ENCODE measurements around the gene TEAD2.
"Not testable (repeated sequence)": the region's sequence is repeated elsewhere in the genome, so short reads cannot be mapped to it uniquely, and the experiment has no call there.

Gene TEAD2

GRCh38 chr19:49380391-49380790 lies 18.2 kb upstream of the TEAD2 start:
- Histone ChIP-seq H3K9ac (ENCODE audit: low read length) (no peak overlapping the region), H3K9me3 (ENCODE audit: control insufficient read depth, insufficient read depth, low read depth, low read length) (peaks cover 9% of the 10 kb centered on the region), H3K4me1 (ENCODE audit: control insufficient read depth, insufficient read depth, low read length) (no peaks in the 10 kb centered on the region), H3K27ac (ENCODE audit: low read depth, low read length) (no peak overlapping the region), H3K36me3 (ENCODE audit: control insufficient read depth, insufficient read depth, low read length) (no peaks in the 10 kb centered on the region), H3K4me3 (ENCODE audit: low read depth, low read length) (no peak overlapping the region), H3K27me3 (ENCODE audit: control insufficient read depth, insufficient read depth, low read length) (no peaks in the 10 kb centered on the region)

GRCh38 chr19:49378512-49378911 lies 16.3 kb upstream of the TEAD2 start:
- no peak overlapping the region for H3K4me3 ChIP-seq (ENCODE audit: low read depth, low read length)
- 0 out of 2 replicates have a peak, but pooled peaks cover 2% of the 10 kb centered on the region for H3K4me1 ChIP-seq (ENCODE audit: control insufficient read depth, insufficient read depth, low read length)
- H3K27ac ChIP-seq (ENCODE audit: low read depth, low read length): no peak overlapping the region
- no peaks in the 10 kb centered on the region for H3K27me3 ChIP-seq (ENCODE audit: control insufficient read depth, insufficient read depth, low read length)
- no peak overlapping the region for H3K9ac ChIP-seq (ENCODE audit: low read length)
- H3K36me3 ChIP-seq (ENCODE audit: control insufficient read depth, insufficient read depth, low read length): no peaks in the 10 kb centered on the region
- H3K9me3 ChIP-seq (ENCODE audit: control insufficient read depth, insufficient read depth, low read depth, low read length): peaks cover 9% of the 10 kb centered on the region

- H3K9me3 ChIP-seq (ENCODE audit: control insufficient read depth, insufficient read depth, low read depth, low read length): peaks cover 9% of the 10 kb centered on the region
- H3K27me3 ChIP-seq (ENCODE audit: control insufficient read depth, insufficient read depth, low read length): no peaks in the 10 kb centered on the region
- no peak overlapping the region for H3K4me3 ChIP-seq (ENCODE audit: low read depth, low read length)
- no peak overlapping the region for H3K9ac ChIP-seq (ENCODE audit: low read length)
- H3K4me1 ChIP-seq (ENCODE audit: control insufficient read depth, insufficient read depth, low read length): 0 out of 2 replicates have a peak, but pooled peaks cover 2% of the 10 kb centered on the region
- H3K27ac ChIP-seq (ENCODE audit: low read depth, low read length): no peak overlapping the region
- no peaks in the 10 kb centered on the region for H3K36me3 ChIP-seq (ENCODE audit: control insufficient read depth, insufficient read depth, low read length)
Observed at GRCh38 chr19:49374665-49375434, 12.6 kb upstream of the TEAD2 start.

GRCh38 chr19:49373174-49373573 lies 11.0 kb upstream of the TEAD2 start:
- not testable (repeated sequence) for H3K4me1 ChIP-seq (ENCODE audit: control insufficient read depth, insufficient read depth, low read length); H3K36me3 ChIP-seq (ENCODE audit: control insufficient read depth, insufficient read depth, low read length); H3K27ac ChIP-seq (ENCODE audit: low read depth, low read length); H3K9ac ChIP-seq (ENCODE audit: low read length); H3K4me3 ChIP-seq (ENCODE audit: low read depth, low read length); H3K27me3 ChIP-seq (ENCODE audit: control insufficient read depth, insufficient read depth, low read length)
- peaks cover 22% of the 10 kb centered on the region for H3K9me3 ChIP-seq (ENCODE audit: control insufficient read depth, insufficient read depth, low read depth, low read length)

GRCh38 chr19:49371184-49371583 lies 9.0 kb upstream of the TEAD2 start:
- Histone ChIP-seq H3K27ac (ENCODE audit: low read depth, low read length) (no peak overlapping the region), H3K9ac (ENCODE audit: low read length) (no peak overlapping the region), H3K9me3 (ENCODE audit: control insufficient read depth, insufficient read depth, low read depth, low read length) (peaks cover 22% of the 10 kb centered on the region), H3K4me1 (ENCODE audit: control insufficient read depth, insufficient read depth, low read length) (0 out of 2 replicates have a peak, but pooled peaks cover 2% of the 10 kb centered on the region), H3K4me3 (ENCODE audit: low read depth, low read length) (no peak overlapping the region), H3K27me3 (ENCODE audit: control insufficient read depth, insufficient read depth, low read length) (no peaks in the 10 kb centered on the region), H3K36me3 (ENCODE audit: control insufficient read depth, insufficient read depth, low read length) (no peaks in the 10 kb centered on the region)

GRCh38 chr19:49368711-49369358 lies 6.6 kb upstream of the TEAD2 start:
- peaks cover 9% of the 10 kb centered on the region; the same call in 1 of the 2 replicates for H3K4me1 ChIP-seq (ENCODE audit: control insufficient read depth, insufficient read depth, low read length)
- H3K9ac ChIP-seq (ENCODE audit: low read length): no peak overlapping the region
- H3K27me3 ChIP-seq (ENCODE audit: control insufficient read depth, insufficient read depth, low read length): no peaks in the 10 kb centered on the region
- peaks cover 22% of the 10 kb centered on the region for H3K9me3 ChIP-seq (ENCODE audit: control insufficient read depth, insufficient read depth, low read depth, low read length)
- H3K27ac ChIP-seq (ENCODE audit: low read depth, low read length): no peak overlapping the region
- no peaks in the 10 kb centered on the region for H3K36me3 ChIP-seq (ENCODE audit: control insufficient read depth, insufficient read depth, low read length)
- H3K4me3 ChIP-seq (ENCODE audit: low read depth, low read length): no peak overlapping the region

- peaks cover 7% of the 10 kb centered on the region; the same call in 1 of the 2 replicates for H3K4me1 ChIP-seq (ENCODE audit: control insufficient read depth, insufficient read depth, low read length)
- H3K36me3 ChIP-seq (ENCODE audit: control insufficient read depth, insufficient read depth, low read length): no peaks in the 10 kb centered on the region
- no peak overlapping the region for H3K27ac ChIP-seq (ENCODE audit: low read depth, low read length)
- H3K4me3 ChIP-seq (ENCODE audit: low read depth, low read length): no peak overlapping the region
- no peak overlapping the region for H3K9ac ChIP-seq (ENCODE audit: low read length)
- H3K27me3 ChIP-seq (ENCODE audit: control insufficient read depth, insufficient read depth, low read length): no peaks in the 10 kb centered on the region
- H3K9me3 ChIP-seq (ENCODE audit: control insufficient read depth, insufficient read depth, low read depth, low read length): peaks cover 22% of the 10 kb centered on the region
Observed at GRCh38 chr19:49366110-49366509, 3.9 kb upstream of the TEAD2 start.

- Histone ChIP-seq H3K27ac (ENCODE audit: low read depth, low read length) (no peak overlapping the region), H3K9ac (ENCODE audit: low read length) (no peak overlapping the region), H3K9me3 (ENCODE audit: control insufficient read depth, insufficient read depth, low read depth, low read length) (peaks cover 7% of the 10 kb centered on the region), H3K4me1 (ENCODE audit: control insufficient read depth, insufficient read depth, low read length) (peaks cover 12% of the 10 kb centered on the region; the same call in 1 of the 2 replicates), H3K4me3 (ENCODE audit: low read depth, low read length) (peak overlapping the region; percentile 43), H3K27me3 (ENCODE audit: control insufficient read depth, insufficient read depth, low read length) (no peaks in the 10 kb centered on the region), H3K36me3 (ENCODE audit: control insufficient read depth, insufficient read depth, low read length) (peaks cover 5% of the 10 kb centered on the region)
Observed at GRCh38 chr19:49364083-49364737, 2.0 kb upstream of the TEAD2 start.

GRCh38 chr19:49363268-49364082 lies 1.3 kb upstream of the TEAD2 start, which contains the start of gene DKKL1:
Gene DKKL1, plus strand, starts transcription at chr19:49363877. Its CDS starts 122 bp downstream, at chr19:49363999.
- peak within 1 kb of the TSS; percentile 47 for H3K9ac ChIP-seq (ENCODE audit: low read length)
- H3K4me1 ChIP-seq (ENCODE audit: control insufficient read depth, insufficient read depth, low read length): peaks cover 12% of the 10 kb centered on the region; the same call in 1 of the 2 replicates
- no peaks in the 10 kb centered on the region for H3K9me3 ChIP-seq (ENCODE audit: control insufficient read depth, insufficient read depth, low read depth, low read length)
- peaks cover 12% of the 10 kb centered on the region for H3K36me3 ChIP-seq (ENCODE audit: control insufficient read depth, insufficient read depth, low read length)
- H3K27me3 ChIP-seq (ENCODE audit: control insufficient read depth, insufficient read depth, low read length): no peaks in the 10 kb centered on the region
- peak within 1 kb of the TSS; percentile 97 for H3K4me3 ChIP-seq (ENCODE audit: low read depth, low read length)
- H3K27ac ChIP-seq (ENCODE audit: low read depth, low read length): no peak within 1 kb of the TSS

GRCh38 chr19:49362929-49363267 lies 682 bp upstream of the TEAD2 start:
- Histone ChIP-seq H3K9ac (ENCODE audit: low read length) (peak overlapping the region; percentile 47), H3K9me3 (ENCODE audit: control insufficient read depth, insufficient read depth, low read depth, low read length) (no peaks in the 10 kb centered on the region), H3K4me3 (ENCODE audit: low read depth, low read length) (peak overlapping the region; percentile 97), H3K36me3 (ENCODE audit: control insufficient read depth, insufficient read depth, low read length) (peaks cover 17% of the 10 kb centered on the region), H3K4me1 (ENCODE audit: control insufficient read depth, insufficient read depth, low read length) (peaks cover 12% of the 10 kb centered on the region; the same call in 1 of the 2 replicates), H3K27ac (ENCODE audit: low read depth, low read length) (no peak overlapping the region), H3K27me3 (ENCODE audit: control insufficient read depth, insufficient read depth, low read length) (no peaks in the 10 kb centered on the region)
